ENCODE data around the gene EPHA2. TPM values are rescaled to one million over a fixed set of nuclear protein-coding genes. Genes with fewer than 3 reads are reported as not detected.

The EPHA2 gene
- 158 and 218 TPM in 2 replicates for total RNA-seq

GRCh38 chr1:16155537-16156410, at the start of gene EPHA2:
Gene EPHA2, minus strand, starts transcription at chr1:16156069. Its CDS starts 137 bp downstream, at chr1:16155932.

Other genes with a start within 250 kb of the EPHA2 start
- gene ZBTB17, start 180.0 kb downstream of the EPHA2 start, total RNA-seq: 30.1 and 41.5 TPM in 2 replicates
- gene SRARP, start 151.8 kb downstream of the EPHA2 start, total RNA-seq: not detected in 2 replicates
- gene HSPB7, start 138.0 kb downstream of the EPHA2 start, total RNA-seq: under 0.01 TPM in 1 of 2 replicates, not detected in the other
- not detected in 2 replicates for gene CLCNKA, start 134.0 kb downstream of the EPHA2 start, total RNA-seq
- under 0.01 TPM in 1 of 2 replicates, not detected in the other for gene CLCNKB, start 112.3 kb downstream of the EPHA2 start, total RNA-seq
- gene FAM131C, start 82.4 kb downstream of the EPHA2 start, total RNA-seq: 0.33 and 0.38 TPM in 2 replicates
- gene ARHGEF19, start 56.6 kb upstream of the EPHA2 start, total RNA-seq: 2.3 and 5.9 TPM in 2 replicates
- gene CPLANE2, start 81.1 kb upstream of the EPHA2 start, total RNA-seq: 4.5 and 4.6 TPM in 2 replicates
- gene FBXO42, start 196.4 kb upstream of the EPHA2 start, total RNA-seq: 17.2 and 20.3 TPM in 2 replicates
- gene SZRD1, start 211.2 kb upstream of the EPHA2 start, total RNA-seq: 105 TPM in 2 replicates

Data from vein endothelial cell (primary cell).